NK-92 (cell line): ENCODE measurements around the gene BTK.

Experiments used
- DNase-seq: peaks from one replicate; lab custom pipeline; 2025; ENCODE audit not compliant: unreplicated experiment; lab: John Stamatoyannopoulos, UW

The BTK gene

GRCh38 chrX:101393530-101394305 lies 7.7 kb upstream of the BTK start:
- DNase-seq = no peak

- no peak for DNase-seq
Measured at GRCh38 chrX:101391831-101392230, 5.8 kb upstream of the BTK start.

DNA sequence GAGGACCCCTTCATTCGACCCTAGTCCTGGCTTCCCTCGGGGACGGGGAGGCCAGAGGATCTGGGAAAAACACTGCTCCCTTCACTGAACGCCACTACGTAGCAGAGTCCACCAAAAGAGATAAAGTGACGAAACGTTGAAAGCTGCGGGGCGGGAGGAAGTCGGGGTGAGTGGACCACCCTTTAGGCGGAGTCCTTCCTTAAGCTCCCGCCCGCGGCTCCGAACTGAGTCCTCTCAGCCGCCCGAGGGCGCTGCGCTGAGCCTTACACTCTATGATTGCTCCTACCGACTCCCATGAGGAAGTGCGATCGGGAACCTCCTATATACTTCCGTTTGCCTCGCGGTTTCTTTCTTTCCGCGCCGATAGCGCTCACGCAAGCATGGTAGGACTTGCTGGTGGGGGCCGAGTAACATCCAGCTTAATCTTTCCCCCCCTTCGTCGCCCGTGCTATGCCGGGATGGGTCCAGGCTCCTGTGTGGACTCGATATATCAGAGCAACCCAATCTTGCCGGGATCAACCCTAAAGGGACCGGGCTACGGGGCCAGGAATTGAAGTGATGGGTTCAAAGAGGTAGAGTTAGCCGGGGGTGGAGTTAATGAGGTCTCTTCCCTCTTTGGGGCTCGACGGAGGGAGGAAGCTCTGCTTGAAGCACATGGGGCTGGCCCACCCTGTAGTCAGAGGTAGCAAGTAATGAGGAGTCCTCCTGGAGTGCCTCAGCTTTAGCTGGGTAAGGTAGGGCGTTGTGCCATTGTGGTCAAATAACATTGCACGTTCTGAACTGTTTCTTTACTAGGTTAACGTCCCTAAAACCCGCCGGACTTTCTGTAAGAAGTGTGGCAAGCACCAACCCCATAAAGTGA lies 4.9 kb upstream of the BTK start, which contains the start of gene RPL36A:
Gene RPL36A (plus strand): TSS at position 348 of the 862 bp plus-strand sequence. CDS start 33 bp downstream, at position 381.
- DNase-seq = peak; percentile 1

DNA sequence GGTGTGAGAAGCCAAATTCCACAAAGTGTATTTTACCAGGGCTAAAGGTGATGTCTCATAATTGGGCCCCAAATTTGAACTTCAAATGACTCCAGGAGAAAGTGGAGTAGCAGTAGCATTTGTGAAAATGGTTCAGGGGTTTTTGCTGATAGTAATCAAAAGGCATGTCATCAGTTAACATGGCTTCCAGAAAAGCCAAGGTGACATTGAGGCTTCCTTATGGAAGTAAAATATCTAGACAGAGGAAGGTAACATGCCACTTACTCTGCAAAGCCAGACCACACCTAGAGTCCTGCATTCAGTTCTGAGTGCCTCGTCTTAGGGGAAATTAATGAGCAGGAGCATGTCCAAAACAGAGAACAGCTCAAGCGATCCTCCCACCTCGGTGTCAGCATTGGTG lies 2.6 kb upstream of the BTK start:
- no peak for DNase-seq

GRCh38 chrX:101386542-101386885 lies 523 bp upstream of the BTK start:
- no peak for DNase-seq

GRCh38 chrX:101385026-101385684 lies 836 bp downstream of the BTK start:
- DNase-seq = no peak

DNA sequence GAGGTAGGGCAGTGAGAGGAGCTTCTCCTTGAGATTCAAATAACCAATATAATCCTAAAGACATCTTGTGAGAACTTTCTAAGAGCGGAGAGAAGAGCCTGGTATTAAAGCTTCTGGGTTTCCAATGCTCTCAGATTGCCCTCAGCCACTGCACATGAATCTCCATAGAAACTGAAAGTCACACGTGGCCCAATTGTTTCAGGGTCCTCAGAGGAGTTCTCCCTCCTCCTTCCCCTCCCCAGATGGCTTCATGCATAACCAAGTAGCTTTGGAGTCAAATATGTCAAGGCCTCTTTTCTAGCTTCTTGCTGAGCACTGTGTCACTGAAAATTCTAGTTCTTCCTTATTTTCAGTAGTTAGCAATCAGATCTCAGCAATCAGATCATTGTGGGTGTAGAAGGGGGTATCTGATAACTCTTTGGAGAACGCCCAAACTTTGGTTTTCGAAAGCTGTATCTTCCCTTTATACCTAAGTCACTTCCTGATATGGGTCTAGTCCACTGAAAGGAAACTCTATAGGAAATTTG lies 2.2 kb downstream of the BTK start:
- no peak for DNase-seq

DNA sequence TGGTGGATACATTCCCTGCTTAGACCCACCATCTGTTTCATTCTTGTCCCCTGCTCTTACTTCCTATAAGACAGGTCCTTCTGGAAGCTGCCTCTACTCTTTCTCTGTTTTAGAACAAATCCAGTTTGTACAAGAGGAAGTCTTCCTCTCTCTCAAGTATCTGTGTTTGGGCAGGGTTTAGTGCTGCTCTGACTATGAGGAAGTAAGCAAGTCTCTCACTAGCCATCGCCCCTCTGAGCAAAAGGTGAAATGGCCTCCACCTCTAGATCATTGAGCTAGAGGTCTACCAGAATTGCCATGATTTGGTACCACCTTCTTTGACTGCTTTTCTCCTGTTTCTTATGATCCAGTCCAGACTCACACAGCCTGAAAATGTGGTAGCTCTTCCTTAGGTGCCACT lies 8.4 kb downstream of the BTK start:
- no peak for DNase-seq

DNA sequence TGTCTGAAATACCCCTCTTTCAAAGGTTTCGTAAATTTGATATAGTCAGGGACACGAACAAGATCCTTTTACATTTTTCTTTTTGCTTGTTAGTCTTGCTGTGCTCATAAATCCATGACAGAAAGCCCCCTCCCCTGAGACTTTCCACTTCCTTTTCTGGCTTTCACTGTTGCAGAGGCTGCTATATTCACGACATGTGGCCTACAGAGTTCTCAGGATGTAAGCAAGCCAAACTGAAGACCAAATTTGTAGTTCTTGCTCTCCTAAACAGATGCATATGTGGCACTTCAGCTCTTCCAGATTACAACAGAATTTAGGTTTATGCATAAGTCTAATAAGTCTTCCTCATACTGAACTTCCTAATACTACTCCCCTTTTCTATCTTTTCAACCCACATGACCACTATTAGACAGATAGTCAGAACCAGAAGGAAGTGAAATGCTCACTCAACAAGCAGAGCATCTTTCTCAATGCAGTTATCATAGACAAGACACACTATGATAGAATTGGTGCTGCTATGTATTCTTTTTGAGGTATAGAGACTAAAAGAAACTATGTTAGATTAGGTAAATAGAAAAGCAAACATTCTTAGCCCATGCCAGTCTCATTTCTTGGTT lies 15.0 kb downstream of the BTK start:
- DNase-seq = no peak

- DNase-seq = no peak
Measured at GRCh38 chrX:101369687-101370086, 16.3 kb downstream of the BTK start.

- DNase-seq = no peak
Measured at GRCh38 chrX:101368800-101369199, 17.2 kb downstream of the BTK start.

DNA sequence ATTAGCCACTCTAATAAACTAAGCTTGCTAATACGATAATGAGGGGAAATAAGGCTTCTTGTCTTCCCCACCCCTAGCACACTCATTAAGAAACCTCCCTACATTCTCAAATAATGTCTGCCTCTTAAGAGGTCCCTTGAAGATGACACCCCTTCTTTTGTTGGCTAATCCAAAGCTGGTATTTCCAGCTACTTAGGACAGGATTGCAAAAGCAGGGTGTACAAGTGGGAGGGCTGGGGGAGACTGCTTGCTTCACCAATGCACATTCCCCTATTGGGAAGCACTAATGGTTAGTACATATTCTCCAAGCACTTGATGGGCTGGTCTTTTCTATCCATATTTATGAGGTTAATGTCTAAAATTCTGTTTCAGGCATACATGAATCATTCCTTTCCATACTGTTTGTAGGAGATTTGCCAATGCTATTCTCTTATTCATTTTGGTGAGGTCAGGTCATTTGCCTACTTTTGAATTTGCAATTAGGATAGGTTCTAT lies 20.6 kb downstream of the BTK start:
- no peak for DNase-seq

- no peak for DNase-seq
Measured at GRCh38 chrX:101362757-101363156, 23.2 kb downstream of the BTK start.

GRCh38 chrX:101362116-101362515 lies 23.9 kb downstream of the BTK start:
- DNase-seq = no peak

GRCh38 chrX:101360390-101360789 lies 25.6 kb downstream of the BTK start:
- DNase-seq = no peak

DNA sequence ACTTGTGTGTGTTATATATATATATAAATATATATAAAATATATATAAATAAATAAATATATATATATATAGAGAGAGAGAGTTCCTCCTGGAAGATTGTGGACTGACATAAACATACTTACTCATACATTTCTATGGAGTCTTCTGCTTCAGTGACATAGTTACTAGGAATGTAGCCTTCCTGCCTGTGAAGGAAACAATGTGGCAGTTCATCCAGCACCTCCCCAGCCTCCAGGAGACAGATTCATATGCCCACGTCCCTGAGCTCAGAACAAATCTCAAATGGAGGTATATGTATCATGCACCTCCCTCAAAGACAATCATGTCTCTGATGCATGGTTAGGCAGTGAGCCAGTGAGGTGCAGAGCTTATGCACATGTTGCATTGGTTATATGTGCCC lies 26.0 kb downstream of the BTK start:
- no peak for DNase-seq

DNA sequence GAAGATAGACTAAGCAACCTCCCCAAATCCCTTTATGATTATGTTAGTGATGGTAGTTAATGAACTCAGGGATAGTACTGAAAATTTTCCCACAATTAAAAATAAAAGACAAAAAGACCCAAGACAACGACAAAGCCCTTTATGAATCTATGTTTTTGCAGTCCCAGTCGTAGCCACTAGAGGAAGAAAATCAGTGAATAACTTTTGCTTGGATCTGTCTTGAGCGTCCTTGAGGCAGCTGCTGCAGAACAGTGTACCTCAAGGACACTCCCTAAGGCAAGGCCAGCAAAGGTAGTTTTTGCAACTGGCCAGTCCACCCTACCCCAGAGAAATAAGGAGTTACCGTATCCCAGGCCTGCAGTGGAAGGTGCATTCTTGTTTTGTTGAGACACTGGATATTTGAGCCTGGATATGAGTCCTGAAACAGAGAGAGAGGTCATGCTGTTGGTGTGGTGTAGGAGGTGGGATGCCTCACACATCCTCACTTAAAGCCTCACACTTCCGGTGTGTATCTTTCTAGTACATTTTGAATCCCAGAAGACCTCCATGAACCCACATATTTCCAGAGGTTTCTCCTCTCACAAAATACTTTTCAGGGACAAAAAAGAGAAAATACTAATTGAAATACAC lies 28.7 kb downstream of the BTK start:
- no peak for DNase-seq

GRCh38 chrX:101349193-101349562 lies 36.8 kb downstream of the BTK start:
- DNase-seq = no peak

GRCh38 chrX:101348452-101349192 lies 37.4 kb downstream of the BTK start, which contains the start of gene TIMM8A:
Gene TIMM8A, minus strand, starts transcription at chrX:101348742. Its CDS starts 78 bp downstream, at chrX:101348664.
- DNase-seq = no peak
